ENCODE data around the gene CD40LG.

Gene CD40LG

DNA sequence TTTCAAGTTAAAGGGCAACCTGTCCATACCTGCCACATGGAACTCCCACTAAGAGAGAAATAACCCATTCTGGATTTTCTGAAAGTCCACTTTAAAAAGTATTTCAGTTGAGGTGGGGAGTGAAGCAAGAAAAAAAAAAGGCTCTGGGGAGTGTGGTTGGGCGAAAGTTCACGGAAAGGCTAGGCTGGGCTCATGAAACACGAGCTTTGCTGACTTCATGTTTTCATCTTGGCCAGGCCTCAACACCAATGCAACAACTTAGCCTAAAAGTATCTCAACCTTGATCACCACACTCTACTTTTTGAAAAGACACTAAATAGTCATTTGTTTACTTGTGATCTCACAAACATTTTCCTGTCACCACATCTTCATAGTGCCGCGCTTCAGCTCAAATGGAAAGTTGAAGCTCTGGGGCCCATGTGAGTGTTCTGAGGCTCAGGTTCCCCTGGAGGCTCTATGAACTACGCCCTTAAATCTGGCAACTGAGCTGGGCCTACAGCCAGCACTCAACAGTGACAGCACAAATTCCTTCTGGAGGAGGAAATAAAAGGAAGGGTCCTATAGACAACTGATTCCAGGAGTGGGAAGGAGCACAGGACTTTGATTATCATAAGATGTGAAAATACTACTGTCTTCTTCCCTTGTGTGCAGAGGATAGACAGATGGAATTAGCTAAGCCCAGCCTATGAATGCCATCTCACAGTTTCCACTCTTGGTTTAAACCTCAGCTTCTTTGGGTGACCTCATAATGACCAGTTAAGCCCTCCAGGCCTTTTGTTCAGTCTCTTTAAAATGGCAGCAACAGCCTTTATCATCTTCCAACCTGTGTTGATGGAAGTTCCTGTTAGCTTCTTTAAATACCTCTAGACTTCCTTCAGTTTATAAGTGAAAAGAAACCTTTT is 5.1 kb downstream of the CD40LG start:
- no peak for DNase-seq

DNA sequence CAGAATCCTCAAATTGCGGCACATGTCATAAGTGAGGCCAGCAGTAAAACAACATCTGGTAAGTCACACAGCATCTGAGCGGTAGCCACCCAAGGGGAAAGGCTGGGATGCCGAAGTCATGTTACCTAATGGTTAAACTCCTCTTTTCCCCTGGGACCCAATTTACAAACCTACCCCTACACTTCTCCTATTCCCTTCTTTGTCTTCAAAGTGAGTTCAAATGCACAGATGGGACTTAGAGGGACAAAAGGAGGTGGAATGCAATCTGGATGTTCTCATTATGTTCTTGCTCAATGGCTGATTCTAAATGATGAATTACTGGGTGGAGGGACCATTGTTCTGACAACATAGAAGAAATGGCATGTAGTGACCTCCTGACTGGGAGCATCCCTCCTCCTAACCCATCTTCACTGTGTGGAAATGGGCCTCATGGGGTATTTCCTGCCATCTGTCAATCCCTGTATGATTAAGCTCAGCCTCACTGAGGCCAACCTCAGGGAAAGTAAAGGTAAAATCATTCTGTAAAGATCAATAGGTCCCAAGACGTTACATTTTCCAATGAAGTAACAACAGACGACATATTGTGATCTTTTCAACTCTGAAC is 8.5 kb downstream of the CD40LG start:
- no peak for DNase-seq

DNA sequence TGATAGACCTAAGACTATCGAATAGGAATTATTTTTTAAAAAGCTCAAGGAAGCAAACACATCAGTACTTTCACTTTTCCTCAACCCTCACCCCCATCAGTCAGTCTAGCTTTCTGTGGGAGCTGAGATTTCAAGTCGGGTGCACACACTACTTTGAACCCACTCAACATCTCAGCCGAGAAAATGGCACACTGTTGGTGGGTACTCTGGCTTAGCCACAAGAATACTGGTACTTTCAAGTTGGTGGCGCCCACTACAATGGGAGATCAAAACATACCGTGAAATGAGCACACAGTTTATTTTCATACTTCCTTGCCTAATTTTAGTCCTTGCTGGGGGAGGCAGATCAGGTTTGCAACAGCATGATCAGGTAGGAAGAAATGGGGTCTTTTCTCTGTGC is 10.2 kb downstream of the CD40LG start:
- DNase-seq = no peak

GRCh38 chrX:136659174-136659573 is 11.2 kb downstream of the CD40LG start:
- DNase-seq = no peak

DNA sequence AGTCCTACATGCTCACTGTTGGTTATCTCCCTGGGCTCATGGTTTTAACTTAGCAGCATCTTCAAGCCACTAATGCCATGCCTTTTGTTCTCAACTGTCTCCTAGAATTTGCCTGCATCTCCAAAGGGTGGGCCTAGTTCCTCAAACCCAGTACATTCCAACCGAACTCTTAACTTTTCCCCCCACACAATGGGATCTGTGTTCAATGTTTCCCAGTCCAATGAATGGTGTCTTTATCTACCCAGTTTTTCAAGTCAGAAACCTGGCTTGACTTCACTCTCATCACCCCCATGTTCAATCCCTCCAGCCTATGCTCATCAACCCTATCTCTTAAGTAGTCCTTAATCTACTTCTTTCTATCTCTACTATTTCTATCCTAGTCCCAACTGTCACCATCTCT is 12.9 kb downstream of the CD40LG start:
- DNase-seq = no peak

DNA sequence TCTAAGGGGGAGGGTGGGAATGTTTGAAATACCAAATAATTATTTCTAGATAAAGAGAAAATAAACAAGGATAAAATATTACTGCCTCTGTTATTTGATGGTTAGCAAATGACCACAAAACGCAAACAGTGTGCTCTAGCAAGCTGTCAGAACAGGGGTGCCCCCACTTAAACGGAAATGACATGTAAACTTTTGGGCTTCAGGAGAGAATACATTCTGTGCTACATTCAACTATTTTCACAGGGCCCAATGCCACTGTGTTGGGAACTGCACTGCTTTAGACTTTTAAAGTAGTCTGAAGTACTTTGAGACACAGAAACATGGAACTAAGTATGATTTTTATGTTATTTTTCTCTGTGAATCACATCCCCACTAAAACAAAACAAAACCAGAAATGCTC is 14.1 kb downstream of the CD40LG start:
- DNase-seq = no peak

DNA sequence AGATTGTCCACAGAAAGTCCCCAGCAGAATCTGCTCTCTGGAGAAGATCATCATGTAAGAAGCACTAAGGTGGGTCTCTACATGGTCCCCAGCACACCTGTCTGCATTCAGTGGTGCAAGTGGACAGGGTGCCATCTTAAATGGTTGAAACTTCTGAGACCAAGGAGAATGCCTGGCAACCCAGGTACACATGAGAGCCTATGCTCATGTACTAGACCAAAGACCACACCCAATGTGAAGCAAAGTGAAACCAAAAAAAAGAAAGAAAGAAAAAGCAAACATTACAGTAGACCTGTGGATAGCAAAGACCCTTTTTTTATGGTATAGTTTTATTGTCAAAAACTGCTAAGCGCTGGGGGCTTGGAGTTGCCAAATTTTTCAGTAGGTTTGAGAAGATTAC is 15.0 kb downstream of the CD40LG start:
- DNase-seq = no peak

- no peak for DNase-seq
These were observed 17.4 kb downstream of the CD40LG start for GRCh38 chrX:136665258-136665900.

DNA sequence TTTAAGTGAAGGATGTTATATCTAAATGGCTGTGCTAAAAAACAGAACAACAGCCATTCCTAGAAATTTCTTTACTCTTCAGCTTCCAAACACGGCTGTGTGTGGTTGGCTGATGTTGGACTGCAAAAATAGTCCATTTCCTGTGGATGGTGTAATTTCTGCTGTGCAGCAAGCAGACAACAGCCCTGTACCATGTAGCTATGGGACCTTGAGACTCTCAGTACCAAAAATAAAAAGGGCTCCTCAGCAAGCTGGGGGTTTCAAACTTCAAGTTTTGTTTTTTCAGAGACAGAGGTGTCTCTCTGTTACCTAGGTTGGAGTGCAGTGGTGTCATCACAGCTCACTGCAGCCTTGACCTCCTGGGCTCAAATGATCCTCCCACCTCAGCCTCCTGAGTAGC is 18.1 kb downstream of the CD40LG start:
- DNase-seq = no peak

- no peak for DNase-seq
These were observed 19.6 kb downstream of the CD40LG start for GRCh38 chrX:136667446-136668168.

GRCh38 chrX:136671006-136671610 is 23.1 kb downstream of the CD40LG start:
- DNase-seq = no peak

GRCh38 chrX:136674270-136674985 is 26.5 kb downstream of the CD40LG start:
- DNase-seq = no peak

DNA sequence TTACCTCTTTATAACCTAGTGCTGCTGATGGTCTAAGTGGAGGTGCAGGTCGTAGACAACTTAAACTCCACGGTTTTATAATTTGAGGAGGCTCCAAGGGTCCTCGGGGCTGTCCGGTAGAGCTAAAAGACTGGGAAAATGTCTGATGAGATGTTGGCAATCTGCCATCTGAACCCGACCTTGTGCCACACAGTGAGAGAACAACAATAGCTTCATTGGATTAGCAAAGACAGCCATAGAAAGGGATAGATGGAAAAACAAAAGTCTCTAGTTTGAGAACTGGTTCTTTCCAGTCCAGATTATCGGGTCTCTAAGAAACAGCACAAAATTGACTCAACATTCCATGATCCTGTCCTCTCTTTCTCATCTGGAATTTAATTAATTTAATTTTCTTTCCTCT is 31.6 kb downstream of the CD40LG start:
- DNase-seq = no peak

DNA sequence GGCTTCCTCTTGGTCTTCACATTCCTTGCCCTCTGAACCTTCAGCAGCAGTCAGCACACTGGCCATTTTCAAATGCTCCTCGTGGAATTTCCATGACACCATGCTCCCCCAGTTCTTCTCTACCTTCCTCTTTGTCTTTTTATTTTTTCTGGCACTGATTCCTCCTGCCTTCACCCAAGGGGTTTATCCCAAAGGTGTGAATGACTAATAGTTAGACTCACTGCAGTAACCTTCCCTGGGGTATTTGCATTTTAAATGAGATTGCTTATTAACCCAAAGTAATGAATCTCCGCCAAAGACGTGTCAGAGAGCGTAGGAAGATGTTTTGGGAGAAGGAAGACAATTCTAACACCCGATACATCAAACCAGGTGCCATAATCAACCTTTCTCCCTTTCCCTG is 36.2 kb downstream of the CD40LG start:
- no peak for DNase-seq

DNA sequence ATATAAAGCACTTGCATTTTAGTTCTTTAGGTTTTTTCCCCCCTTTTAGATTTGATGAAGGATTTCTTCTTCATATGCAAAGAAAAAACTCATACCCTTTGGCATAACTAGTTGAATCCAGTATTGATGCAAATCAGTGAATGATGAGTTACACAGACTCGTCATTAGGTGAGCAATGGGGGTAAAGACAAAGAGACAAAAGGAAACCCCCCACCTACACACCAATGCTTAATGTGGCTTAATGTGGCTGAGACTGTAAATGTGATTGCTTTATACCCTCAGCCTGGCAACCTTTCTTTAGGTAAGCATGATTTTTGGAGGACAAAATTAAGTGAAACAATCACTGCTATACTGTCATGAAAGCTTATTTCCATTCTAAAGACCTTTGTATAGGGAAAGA is 39.5 kb downstream of the CD40LG start:
- no peak for DNase-seq

GRCh38 chrX:136689436-136689835 is 41.5 kb downstream of the CD40LG start:
- no peak for DNase-seq

- DNase-seq = no peak
These were observed 43.3 kb downstream of the CD40LG start for GRCh38 chrX:136691028-136691809.

DNA sequence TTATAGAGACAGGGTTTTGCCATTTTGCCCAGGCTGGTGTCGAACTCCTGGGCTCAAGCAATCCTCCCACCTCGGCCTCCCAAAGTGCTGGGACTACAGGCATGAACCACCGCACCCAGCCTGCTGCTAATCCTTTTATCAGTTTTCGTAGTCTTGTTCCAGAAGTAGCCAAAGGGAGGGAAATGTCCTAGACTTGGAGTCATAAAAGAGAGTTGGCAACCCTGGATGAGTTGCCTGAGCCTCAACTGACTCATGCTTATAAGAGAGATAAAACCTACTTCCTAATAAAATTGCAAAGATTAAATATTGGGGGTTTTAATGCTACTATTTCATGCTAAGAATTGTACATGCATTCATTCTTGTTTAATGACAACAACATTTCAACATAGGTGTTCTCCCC is 44.3 kb downstream of the CD40LG start:
- no peak for DNase-seq

GRCh38 chrX:136694431-136695087 is 46.6 kb downstream of the CD40LG start:
- DNase-seq = no peak

GRCh38 chrX:136697156-136697555 is 49.2 kb downstream of the CD40LG start:
- no peak for DNase-seq

GRCh38 chrX:136708348-136708747 is 60.4 kb downstream of the CD40LG start:
- DNase-seq = no peak
